Smooth muscle cell of the brain vasculature (primary cell): ENCODE data around the gene TMEM116.
"Not testable (repeated sequence)": the region's sequence is repeated elsewhere in the genome, so short reads cannot be mapped to it uniquely, and the experiment has no call there.

Experiments used
- DNase-seq: peaks from one replicate; pipeline ENCODE4 v3.0.0-alpha.2; 2012; ENCODE audit warnings: low read depth, low spot score

The TMEM116 gene

GRCh38 chr12:111976291-111976690, 36.7 kb downstream of the TMEM116 start:
- DNase-seq: no peak

GRCh38 chr12:111975161-111975931, 37.6 kb downstream of the TMEM116 start:
- no peak for DNase-seq

DNA sequence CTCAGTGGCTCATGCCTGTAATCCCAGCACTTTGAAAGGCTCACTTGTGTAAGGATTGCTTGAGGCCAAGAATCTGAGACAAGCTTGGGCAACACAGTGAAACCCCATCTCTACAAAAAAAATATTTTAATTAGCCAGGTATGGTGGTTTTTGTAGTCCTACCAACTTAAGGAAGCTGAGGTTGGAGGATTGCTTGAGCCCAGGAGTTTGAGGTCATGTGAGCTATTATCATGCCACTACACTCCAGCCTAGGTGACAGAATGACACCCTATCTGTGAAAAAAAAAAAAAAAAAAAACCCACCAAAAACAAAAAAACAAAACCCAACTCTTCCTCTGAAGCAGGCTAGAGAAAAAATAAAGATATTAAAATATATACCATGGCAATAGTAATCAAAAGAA, 41.2 kb downstream of the TMEM116 start:
- no peak for DNase-seq

- DNase-seq: no peak
Observed at GRCh38 chr12:111964935-111965334, 48.0 kb downstream of the TMEM116 start.

DNA sequence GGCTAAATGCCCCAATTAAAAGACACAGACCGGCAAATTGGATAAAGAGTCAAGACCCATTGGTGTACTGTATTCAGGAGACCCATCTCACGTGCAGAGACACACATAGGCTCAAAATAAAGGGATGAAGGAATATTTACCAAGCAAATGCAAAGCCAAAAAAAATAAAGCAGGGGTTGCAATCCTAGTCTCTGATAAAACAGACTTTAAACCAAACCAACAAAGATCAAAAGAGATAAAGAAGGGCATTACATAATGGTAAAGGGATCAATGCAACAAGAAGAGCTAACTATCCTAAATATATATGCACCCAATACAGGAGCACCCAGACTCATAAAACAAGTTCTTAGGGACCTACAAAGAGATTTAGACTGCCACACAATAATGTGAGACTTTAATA, 53.4 kb downstream of the TMEM116 start:
- DNase-seq: not testable (repeated sequence)

DNA sequence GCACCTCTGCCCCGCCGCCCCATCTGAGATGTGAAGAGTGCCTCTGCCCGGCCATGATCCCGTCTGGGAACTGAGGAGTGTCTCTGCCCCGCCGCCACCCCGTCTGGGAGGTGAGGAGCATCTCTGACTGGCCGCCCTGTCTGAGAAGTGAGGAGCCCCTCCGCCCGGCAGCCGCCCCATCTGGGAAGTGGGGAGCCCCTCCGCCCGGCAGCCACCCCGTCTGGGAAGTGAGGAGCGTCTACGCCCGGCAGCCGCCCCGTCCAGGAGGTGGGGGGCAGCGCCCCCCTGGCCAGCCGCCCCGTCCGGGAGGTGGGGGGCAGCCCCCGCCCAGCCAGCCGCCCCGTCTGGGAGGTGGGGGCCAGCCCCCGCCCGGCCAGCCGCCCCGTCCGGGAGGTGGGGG, 55.7 kb downstream of the TMEM116 start:
- not testable (repeated sequence) for DNase-seq

GRCh38 chr12:111954969-111955368, 58.0 kb downstream of the TMEM116 start:
- DNase-seq: no peak

GRCh38 chr12:111953455-111953854, 59.5 kb downstream of the TMEM116 start:
- no peak for DNase-seq

DNA sequence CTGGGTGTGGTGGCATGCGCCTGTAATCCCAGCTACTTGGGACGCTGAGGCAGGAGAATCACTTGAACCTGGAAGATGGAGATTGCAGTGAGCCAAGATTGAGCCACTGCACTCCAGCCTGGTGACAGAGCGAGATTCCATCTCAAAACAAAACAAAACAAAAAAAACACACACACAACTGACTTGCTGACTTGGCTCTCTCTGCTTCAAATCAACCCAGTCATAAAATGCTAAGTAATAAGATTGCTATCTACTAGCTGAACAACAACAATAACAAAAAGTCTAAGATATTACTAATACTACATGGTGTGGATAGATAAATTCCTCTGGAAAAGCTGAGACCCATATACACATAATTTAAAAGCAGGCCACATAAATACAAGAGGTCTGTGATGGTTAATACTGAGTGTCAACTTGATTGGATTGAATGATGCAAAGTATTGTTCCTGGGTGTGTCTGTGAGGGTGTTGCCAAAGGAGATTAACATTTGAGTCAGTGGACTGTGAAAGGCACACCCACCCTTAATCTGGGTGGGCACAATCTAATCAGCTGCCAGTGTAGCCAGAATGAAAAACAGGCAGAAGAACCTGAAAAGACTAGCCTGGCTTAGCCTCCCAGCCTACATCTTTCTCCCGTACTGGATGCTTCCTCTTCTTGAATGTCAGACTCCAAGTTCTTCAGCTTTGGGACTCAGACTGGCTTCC, 60.7 kb downstream of the TMEM116 start:
- not testable (repeated sequence) for DNase-seq

- not testable (repeated sequence) for DNase-seq
Observed at GRCh38 chr12:111950961-111951676, 61.8 kb downstream of the TMEM116 start.

GRCh38 chr12:111943929-111944328, 69.0 kb downstream of the TMEM116 start:
- DNase-seq: no peak

GRCh38 chr12:111942557-111942956, 70.4 kb downstream of the TMEM116 start:
- no peak for DNase-seq

GRCh38 chr12:111937429-111937828, 75.5 kb downstream of the TMEM116 start:
- DNase-seq: no peak

DNA sequence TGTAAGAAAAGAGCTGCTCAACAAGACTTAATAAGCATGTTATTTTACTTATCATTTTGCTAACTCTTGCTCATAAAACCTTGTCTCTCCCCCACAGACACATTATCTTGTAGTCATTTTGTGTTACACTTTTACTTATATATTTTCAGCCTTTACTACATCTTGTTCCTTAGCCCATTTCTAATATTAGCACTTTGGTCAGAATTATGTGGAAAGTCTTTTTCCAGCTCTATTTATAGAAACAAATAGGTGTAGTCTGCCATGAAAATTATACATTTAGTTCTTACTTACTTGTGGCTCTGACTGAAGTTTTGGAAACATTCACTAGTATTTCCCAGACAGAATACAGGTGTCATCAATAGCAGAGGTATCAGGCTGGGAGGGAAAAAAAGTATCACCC, 76.1 kb downstream of the TMEM116 start:
- DNase-seq: no peak

GRCh38 chr12:111932241-111932640, 80.7 kb downstream of the TMEM116 start:
- DNase-seq: no peak

- DNase-seq: no peak
Observed at GRCh38 chr12:111927346-111927745, 85.6 kb downstream of the TMEM116 start.

- DNase-seq: no peak
Observed at GRCh38 chr12:111926631-111927030, 86.3 kb downstream of the TMEM116 start.

GRCh38 chr12:111925171-111925570, 87.8 kb downstream of the TMEM116 start:
- no peak for DNase-seq

GRCh38 chr12:111907740-111908139, 105.2 kb downstream of the TMEM116 start:
- DNase-seq: no peak

DNA sequence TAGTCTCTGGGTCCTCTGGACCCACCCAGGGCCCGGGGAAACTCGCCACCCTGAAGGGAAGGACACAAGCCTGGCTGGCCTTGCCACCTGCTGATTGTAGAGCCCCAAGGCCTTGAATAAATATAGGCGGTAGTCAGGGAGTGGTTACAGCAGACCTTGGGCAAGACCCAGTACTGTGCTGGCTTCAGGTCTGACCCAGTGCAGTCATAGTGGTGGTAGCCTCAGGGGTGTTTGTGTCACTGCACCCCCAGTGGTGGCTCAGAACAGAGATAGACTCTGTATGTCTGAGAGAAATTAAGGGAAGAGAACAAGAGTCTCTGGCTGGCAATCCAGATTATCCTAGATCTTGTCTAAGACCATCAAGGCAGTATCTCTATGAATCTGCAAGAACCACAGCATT, 107.5 kb downstream of the TMEM116 start:
- DNase-seq: no peak

DNA sequence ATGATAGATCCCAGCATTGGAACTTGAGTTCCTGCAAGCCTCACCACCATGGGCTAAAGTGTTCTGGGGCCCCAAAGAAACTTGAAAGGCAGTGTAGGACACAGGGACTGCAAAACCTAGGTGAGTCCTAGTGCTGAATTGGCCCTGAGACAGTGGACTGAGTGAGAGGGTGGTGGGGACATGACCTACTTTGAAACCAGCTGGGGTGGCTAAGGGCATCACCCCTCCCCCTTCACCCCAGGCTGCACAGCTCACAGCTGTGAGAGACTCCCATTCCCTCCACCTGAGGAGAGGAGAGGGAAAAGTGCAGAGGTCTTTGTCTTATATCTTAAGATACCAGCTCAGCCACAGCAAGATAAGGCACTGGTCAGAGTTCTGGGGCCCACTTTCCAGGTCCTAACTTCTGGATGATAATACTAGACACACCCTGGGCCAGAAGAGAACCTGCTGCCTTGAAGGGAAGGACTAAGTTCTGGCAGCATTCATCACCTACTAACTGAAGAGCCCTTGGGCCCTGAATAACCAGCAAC, 108.5 kb downstream of the TMEM116 start:
- no peak for DNase-seq

DNA sequence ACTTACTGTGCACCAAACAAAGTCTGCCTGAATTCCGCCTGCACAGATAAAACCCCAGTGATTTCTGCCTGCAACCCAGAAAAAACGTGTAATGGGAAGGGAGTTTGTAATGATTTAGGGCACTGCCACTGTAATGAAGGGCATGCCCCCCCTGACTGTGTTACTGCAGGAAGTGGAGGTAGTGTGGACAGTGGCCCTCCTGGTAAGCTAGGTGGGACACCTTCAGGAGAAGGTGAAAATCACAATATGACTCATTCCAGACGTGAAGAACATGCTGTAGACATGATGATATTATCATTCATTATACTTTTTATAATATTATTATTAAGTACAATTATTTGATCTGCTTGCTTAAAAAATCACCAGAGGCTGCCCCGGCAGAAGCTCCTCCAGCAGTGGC, 111.8 kb downstream of the TMEM116 start:
- DNase-seq: no peak
